Islet precursor cell (in vitro differentiated cells): ENCODE results near the gene EPS15.

ENCODE experiments used
- DNase-seq: peaks from one replicate; pipeline ENCODE4 v3.0.0-alpha.2; 2018

The EPS15 gene

DNA sequence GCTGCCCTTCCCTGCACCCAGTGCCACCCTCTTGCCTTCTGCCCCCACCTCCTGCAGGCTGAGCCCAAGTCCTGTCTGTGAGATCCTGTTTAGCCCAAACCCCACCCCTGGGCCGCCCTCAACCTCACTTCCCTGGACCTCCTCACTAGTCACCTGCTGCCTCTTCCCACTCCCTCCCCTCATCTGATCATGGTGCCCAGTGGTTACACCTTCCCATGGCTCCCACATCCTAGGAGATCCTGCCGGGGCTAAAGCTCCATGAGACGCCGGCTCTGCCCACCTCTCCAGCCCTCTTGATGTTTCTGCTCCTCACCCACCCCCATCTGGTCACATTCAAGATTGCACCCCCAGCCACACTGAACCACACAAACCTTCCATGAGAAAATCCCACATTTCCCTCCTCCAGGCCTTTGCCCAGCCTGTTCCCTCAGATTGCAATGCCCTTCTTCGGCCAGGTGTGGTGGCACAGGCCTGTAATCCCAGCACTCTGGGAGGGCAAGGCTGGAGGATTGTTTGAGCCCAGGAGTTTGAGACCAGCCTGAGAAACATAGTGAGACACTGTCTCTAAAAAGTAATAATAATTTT is 205.7 kb downstream of the EPS15 start:
- no peak for DNase-seq

- DNase-seq, result no peak
Observed at GRCh38 chr1:51312718-51313117, 206.3 kb downstream of the EPS15 start.

GRCh38 chr1:51311826-51312225 is 207.2 kb downstream of the EPS15 start:
- no peak for DNase-seq

DNA sequence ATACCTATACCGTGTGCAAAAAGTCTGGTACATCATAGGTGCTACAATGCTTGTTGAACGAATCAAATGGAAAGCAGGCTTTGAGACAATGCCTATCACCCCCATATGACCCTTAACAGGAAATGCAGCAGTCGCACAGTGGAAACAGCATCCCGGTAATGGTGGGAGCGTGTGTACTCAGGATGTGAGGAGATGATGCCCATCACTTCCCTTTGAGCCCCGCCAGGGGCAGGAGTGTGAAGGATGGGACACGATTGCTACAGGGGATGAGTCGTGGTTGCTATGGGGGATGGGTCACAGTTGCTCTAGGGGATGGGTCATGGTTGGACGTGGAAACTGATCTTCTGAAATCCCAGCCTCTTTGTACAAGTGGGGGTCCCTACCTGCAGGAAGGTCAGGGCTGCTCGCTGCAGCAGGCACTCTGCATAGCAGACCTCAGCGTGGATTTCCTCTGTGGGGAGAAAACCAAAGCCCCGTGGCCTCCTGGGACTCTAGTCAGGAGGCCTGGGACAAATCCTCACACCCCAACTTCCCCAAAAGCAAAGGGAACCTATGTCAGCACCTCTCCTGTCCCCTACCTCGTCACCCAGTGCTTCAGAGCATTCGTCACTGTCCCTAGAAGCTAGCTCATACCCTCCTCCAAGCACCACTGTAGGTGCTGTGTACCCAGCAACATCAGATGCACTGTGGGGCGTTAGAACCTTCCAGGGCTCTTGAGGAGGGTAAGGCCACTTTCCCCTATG is 208.0 kb downstream of the EPS15 start:
- no peak for DNase-seq

- no peak for DNase-seq
Observed at GRCh38 chr1:51309291-51309690, 209.8 kb downstream of the EPS15 start.

GRCh38 chr1:51308636-51309035 is 210.4 kb downstream of the EPS15 start:
- no peak for DNase-seq

DNA sequence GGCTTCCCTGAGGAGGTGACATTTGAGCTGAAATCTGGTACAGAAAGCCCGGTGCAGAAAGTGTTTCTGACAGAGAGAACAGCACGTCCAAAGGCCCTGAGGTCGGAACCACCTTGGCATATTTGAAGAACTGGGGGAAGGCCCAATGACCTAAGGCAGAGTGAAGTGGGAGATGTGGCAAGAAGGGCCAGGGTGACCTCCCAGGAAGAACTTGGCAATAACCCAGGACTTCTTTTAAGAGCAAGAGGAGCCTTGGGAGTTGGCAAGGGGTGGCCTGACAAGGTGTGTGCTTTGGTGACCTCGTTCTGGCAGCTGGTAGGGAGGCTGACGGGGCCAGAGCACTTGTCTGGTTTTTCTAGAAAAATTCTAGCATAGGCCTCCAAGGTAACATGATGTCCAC is 212.1 kb downstream of the EPS15 start:
- DNase-seq, result no peak

DNA sequence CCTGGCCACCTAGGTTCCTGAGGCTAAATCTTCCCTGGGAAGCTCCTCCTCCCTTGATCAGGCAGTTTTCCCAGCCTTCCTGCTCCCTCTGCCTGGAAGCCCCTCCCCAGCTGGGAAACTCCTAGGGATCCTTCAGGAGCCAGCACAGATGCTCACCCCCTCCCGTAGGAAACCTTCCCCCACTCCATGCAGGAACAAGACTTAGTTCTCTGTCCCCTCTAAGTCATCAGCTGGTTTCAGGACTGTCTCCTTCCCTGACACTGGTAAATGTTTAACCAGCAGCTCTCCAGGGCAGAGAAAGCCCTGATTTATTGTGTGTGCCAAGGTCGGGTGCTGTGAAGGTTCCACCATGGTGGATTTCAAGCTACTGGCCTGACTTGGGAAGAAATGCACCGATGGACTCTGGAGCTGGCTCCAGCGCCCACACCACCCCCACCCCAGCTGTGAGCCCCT is 213.7 kb downstream of the EPS15 start:
- no peak for DNase-seq

- no peak for DNase-seq
Observed at GRCh38 chr1:51304360-51304759, 214.7 kb downstream of the EPS15 start.
